ENCODE results near the gene FAM83G.
"Not testable (repeated sequence)": the region's sequence is repeated elsewhere in the genome, so short reads cannot be mapped to it uniquely, and the experiment has no call there.

The FAM83G gene

GRCh38 chr17:18956581-18956980, 48.0 kb downstream of the FAM83G start:
- DNase-seq (ENCODE audit: extremely low read depth in 1 of 2, low read depth in 1 of 2) = no peak

GRCh38 chr17:18956021-18956420, 48.5 kb downstream of the FAM83G start:
- DNase-seq (ENCODE audit: extremely low read depth in 1 of 2, low read depth in 1 of 2) = not testable (repeated sequence)

GRCh38 chr17:18955009-18955408, 49.6 kb downstream of the FAM83G start:
- no peak for DNase-seq (ENCODE audit: extremely low read depth in 1 of 2, low read depth in 1 of 2)

- no peak for DNase-seq (ENCODE audit: extremely low read depth in 1 of 2, low read depth in 1 of 2)
These were observed 50.2 kb downstream of the FAM83G start for GRCh38 chr17:18954321-18954720.

- DNase-seq (ENCODE audit: extremely low read depth in 1 of 2, low read depth in 1 of 2) = no peak
These were observed 51.3 kb downstream of the FAM83G start for GRCh38 chr17:18953231-18953728.

GRCh38 chr17:18951941-18952842, 52.4 kb downstream of the FAM83G start, which contains the start of gene SLC5A10:
TSS of gene SLC5A10 (plus strand) at chr17:18952165. CDS start at chr17:18952206, 41 bp downstream.
- no peak for DNase-seq (ENCODE audit: extremely low read depth in 1 of 2, low read depth in 1 of 2)

GRCh38 chr17:18950944-18951905, 53.3 kb downstream of the FAM83G start:
- DNase-seq (ENCODE audit: extremely low read depth in 1 of 2, low read depth in 1 of 2) = no peak

GRCh38 chr17:18950346-18950745, 54.2 kb downstream of the FAM83G start:
- no peak for DNase-seq (ENCODE audit: extremely low read depth in 1 of 2, low read depth in 1 of 2)

- DNase-seq (ENCODE audit: extremely low read depth in 1 of 2, low read depth in 1 of 2) = no peak
These were observed 55.0 kb downstream of the FAM83G start for GRCh38 chr17:18949566-18949965.

GRCh38 chr17:18948476-18949006, 56.0 kb downstream of the FAM83G start:
- no peak for DNase-seq (ENCODE audit: extremely low read depth in 1 of 2, low read depth in 1 of 2)

- DNase-seq (ENCODE audit: extremely low read depth in 1 of 2, low read depth in 1 of 2) = no peak
These were observed 56.7 kb downstream of the FAM83G start for GRCh38 chr17:18947866-18948265.

- DNase-seq (ENCODE audit: extremely low read depth in 1 of 2, low read depth in 1 of 2) = no peak
These were observed 58.0 kb downstream of the FAM83G start for GRCh38 chr17:18946536-18946935.

- no peak for DNase-seq (ENCODE audit: extremely low read depth in 1 of 2, low read depth in 1 of 2)
These were observed 59.9 kb downstream of the FAM83G start for GRCh38 chr17:18944646-18945045.

- DNase-seq (ENCODE audit: extremely low read depth in 1 of 2, low read depth in 1 of 2) = no peak
These were observed 65.9 kb downstream of the FAM83G start for GRCh38 chr17:18938692-18939023.

GRCh38 chr17:18937981-18938691, 66.4 kb downstream of the FAM83G start:
- no peak for DNase-seq (ENCODE audit: extremely low read depth in 1 of 2, low read depth in 1 of 2)

- DNase-seq (ENCODE audit: extremely low read depth in 1 of 2, low read depth in 1 of 2) = no peak
These were observed 71.2 kb downstream of the FAM83G start for GRCh38 chr17:18933102-18934058.

GRCh38 chr17:18932360-18933055, 72.1 kb downstream of the FAM83G start:
- DNase-seq (ENCODE audit: extremely low read depth in 1 of 2, low read depth in 1 of 2) = no peak

- no peak for DNase-seq (ENCODE audit: extremely low read depth in 1 of 2, low read depth in 1 of 2)
These were observed 75.9 kb downstream of the FAM83G start for GRCh38 chr17:18928628-18929125.

- DNase-seq (ENCODE audit: extremely low read depth in 1 of 2, low read depth in 1 of 2) = no peak
These were observed 79.4 kb downstream of the FAM83G start for GRCh38 chr17:18925187-18925586.
